ENCODE results near the gene CROCC2. TPM values are rescaled to one million over a fixed set of nuclear protein-coding genes. Genes with fewer than 3 reads are reported as not detected.

CROCC2 gene
- total RNA-seq, 1 experiment from 2014 or later, result 0.38 TPM

DNA sequence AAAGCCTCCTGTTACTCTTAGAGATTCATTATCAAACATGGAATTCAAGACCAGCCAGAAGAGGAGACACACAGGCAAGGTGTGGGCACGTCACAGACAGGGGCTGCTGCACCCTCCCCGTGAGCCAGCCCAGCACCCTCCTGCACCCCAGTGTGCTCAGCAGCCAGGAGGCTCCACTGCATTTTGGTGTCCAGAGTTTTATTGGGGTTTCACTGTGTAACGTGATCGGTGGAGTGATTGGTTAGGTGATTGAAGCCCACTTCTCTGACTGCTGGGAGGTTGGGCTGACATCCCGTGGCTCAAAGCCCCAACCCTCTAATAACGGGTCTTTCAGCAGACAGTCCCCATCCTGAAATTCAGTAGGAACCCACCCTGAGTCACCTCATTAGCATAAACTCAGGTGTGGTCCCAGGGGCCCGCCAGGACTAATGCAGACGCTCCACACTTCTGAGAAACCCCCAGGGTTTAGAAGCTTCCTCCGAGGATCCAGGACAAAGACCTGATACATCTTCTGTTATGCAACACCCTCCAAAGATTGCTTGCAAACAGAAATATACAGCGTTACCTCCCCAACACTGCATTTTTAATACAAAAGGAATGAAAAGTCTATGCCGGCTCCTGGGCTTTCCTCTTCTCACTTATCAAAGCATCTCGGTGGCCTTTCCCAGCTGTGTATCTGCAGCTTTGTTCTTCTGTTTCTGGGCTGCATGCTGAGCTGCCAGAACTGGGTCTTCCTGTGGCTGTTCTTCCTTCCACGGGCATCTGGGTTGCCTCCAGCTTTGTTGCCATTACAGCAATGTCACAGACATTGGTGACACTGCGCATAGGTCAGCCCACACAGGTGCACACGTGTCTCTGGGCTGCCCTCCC lies 48.5 kb downstream of the CROCC2 start:
- Histone ChIP-seq H3K4me3 (ENCODE audit: insufficient read depth, low read depth, low read length) (no peak overlapping the region), H3K27me3 (ENCODE audit: control insufficient read depth, insufficient read depth, low read length) (no peaks in the 10 kb centered on the region), H3K36me3 (replicated peaks; ENCODE audit: control insufficient read depth, insufficient read depth, low read length) (no peaks in the 10 kb centered on the region)
- DNase-seq, result peak; percentile 64

DNA sequence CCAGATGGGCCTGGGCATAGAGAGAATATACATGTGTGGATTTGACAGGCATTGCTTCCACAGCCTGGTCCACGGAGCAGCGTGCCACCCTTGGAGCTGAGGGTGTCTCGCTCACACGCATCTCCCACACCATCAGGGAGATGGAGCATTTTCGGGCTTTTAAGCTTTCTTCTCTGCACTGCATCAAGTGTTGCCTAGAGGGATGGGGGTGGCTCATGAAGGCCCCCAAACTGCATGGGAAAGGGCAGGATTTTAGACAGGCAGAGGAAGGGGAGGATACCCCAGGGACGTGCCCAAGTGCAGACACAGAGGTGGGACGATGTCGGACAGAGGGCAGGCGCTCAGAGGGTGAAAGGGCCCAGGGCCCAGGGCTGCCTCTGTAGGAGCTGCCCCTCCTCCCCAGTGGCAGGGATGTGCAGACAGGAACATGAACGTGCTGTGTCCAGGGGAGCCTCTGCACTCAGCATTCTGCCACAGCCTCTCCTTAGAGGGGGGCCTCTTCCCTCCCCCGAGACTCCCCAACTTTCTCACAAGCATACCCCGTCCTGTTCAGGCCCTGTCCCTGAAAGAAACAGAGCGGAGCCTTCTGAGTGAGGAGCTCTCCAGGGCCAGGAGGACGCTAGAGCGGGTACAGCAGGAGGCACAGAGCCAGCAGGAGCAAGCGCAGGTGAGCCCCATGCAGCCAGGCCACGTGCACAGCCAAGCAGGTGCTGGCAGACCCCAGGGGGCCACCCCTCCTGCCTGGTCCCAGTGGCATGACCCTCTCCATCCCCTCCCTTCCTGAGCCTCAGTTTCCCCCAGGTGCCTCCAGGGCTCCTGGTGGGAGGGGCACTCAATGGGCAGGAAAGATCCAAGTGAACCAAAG lies 49.4 kb downstream of the CROCC2 start:
- no peaks in the 10 kb centered on the region for H3K27me3 ChIP-seq (ENCODE audit: control insufficient read depth, insufficient read depth, low read length)
- no peak overlapping the region for H3K4me3 ChIP-seq (ENCODE audit: insufficient read depth, low read depth, low read length)
- DNase-seq, result peak; percentile 57
- no peaks in the 10 kb centered on the region for H3K36me3 ChIP-seq (replicated peaks; ENCODE audit: control insufficient read depth, insufficient read depth, low read length)

DNA sequence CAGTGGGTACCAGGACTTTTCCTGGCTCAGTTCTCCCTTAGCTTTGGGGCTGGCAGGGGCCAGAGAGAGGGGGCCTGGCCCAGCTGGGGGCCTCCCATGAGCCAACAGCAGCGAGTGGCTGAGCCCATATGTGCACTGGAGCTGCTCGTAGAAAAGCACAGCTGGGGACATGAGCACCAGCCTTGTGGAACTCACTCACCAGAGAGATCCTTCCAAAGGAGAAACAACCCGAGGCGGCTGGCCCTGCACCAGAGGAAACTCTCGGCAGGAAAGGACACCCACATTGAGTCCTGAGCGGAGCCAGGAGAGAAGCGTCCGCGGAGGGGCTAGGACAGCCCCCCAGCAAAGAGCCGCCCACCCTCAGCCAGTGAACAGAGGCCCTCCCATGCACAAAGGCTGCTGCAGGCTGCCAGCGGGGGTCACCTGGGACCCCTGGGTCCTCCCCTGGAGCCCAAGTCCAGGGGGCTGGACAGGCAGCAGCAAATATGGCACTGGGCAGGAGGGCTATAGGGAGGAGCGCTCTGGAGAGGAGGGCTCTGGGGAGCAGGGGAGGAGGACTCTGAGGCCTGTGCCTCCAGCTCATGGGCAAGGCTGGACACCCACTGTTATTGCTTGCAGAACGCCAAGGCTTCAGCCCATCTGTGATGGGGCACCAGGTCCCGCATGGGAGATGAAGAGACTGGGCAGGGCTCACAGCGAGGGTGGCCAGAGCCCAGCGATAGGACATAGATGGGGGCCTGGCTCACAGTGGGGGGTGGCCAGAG lies 50.2 kb downstream of the CROCC2 start:
- H3K4me3 ChIP-seq (ENCODE audit: insufficient read depth, low read depth, low read length), result no peak overlapping the region
- peak; percentile 57 for DNase-seq
- no peaks in the 10 kb centered on the region for H3K36me3 ChIP-seq (replicated peaks; ENCODE audit: control insufficient read depth, insufficient read depth, low read length)
- H3K27me3 ChIP-seq (ENCODE audit: control insufficient read depth, insufficient read depth, low read length), result no peaks in the 10 kb centered on the region

DNA sequence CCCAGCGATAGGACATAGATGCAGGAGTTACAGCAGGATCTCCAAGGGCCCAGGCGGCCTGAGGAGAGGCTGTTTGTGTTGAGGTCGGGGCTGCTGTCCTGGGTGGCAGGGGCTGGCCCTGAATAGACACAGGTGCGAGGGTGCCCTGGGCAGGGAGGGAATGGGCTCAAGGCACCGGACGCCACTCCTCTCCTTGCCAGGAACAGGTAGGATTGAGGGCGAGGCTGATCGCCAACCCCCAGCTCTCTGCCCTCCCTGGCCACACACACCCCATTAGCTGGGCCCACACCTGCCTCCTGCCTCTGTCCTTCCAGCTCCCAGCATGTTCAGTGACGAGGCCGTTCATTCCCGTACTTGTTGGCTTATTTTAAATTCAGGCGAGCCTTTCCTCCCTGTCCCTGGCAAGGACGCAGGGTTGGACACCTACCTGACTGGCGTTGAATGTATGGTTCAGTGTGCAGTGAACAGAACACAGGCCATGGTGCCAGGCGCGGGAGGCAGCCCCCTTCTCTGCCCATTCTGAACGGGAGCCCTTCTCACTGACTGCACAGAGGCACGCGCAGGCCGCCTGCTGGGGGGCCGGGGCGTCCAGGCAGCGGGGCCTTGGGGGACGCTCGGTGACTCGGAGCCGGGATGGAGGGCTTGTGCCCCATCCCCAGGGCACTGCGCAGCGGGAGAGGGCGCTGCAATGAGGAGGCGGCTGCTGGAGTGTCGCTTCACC lies 51.0 kb downstream of the CROCC2 start:
- Histone ChIP-seq H3K4me3 (ENCODE audit: insufficient read depth, low read depth, low read length) (no peak overlapping the region), H3K27me3 (ENCODE audit: control insufficient read depth, insufficient read depth, low read length) (no peaks in the 10 kb centered on the region), H3K36me3 (replicated peaks; ENCODE audit: control insufficient read depth, insufficient read depth, low read length) (no peaks in the 10 kb centered on the region)
- peak; percentile 62 for DNase-seq

DNA sequence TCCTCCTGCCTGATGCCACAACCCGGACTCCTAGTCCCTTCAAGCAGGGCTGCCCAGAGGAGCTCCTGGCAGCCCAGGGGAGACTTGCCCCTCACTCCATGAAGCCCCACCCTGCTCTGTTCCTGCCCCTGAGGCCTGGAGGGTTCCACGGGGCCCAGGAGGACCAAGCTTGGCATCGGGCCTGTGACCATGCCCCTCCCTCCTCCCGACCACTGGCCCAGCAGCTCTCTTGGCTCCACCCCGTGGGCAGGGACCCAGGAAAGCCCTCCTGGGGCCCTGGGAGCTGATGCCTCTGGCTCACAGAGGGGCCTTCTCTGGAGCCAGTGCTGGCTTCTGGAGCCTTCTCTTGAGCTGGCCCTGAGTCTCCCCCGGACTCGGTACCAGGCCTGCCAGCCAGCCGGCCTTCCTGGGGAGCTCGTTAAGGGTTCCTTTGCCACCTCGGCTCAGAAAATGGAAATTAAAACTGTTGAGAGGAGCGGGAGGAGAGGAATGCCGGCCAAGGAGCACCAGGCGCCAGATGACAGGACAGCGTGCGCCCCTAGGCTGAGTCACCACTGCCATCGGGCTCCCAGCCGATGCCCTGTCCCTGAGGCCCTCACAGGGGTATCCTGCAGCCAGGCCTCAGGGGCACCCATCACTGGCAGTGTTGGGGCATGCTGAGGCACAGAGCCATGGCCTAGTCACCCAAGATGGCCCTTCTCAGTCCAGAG lies 51.7 kb downstream of the CROCC2 start:
- peak; percentile 78 for DNase-seq
- H3K27me3 ChIP-seq (ENCODE audit: control insufficient read depth, insufficient read depth, low read length), result no peaks in the 10 kb centered on the region
- no peaks in the 10 kb centered on the region for H3K36me3 ChIP-seq (replicated peaks; ENCODE audit: control insufficient read depth, insufficient read depth, low read length)
- H3K4me3 ChIP-seq (ENCODE audit: insufficient read depth, low read depth, low read length), result no peak overlapping the region

DNA sequence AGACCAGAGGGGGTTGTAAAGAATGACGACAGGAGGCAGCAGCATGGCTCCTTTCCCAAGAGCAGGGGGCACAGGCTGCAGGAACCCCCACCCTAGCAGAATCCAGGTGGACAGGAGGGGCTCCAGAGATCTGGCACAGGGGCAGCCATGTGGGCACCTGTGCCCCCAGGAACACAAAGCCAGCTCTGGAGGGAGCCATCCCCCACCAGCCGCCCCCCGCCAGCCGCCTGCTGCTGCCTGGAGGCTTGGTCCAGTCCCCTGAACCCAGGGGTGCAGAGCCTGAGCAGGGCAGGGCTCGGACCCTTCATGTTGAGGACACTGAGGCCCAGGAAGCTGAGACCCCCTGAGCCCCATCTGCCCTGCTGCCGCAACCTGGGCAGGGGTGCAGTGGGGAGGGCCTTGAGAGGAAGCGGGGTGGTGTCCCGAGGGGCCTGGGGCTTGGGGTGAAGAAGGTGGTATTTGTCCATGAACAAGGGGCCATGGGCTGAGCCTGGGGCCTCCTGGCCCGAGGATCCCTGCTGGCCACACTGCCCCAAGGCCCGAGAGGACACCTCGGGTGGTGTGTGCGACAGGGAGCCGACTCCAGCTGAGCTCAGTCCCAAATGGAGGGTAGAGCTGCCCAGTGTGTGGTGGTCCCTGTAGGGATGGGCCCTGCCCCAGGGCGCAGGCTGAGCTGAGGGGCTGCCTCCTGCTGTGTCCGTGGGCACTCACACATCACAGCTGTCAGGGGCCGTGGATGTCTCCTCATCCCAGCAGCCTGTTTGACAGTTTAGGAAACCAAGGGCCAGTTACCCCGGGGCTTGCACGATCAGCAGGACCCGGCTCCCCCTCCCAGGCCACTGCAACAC lies 52.5 kb downstream of the CROCC2 start:
- no peak overlapping the region for H3K4me3 ChIP-seq (ENCODE audit: insufficient read depth, low read depth, low read length)
- DNase-seq, result peak; percentile 61
- H3K27me3 ChIP-seq (ENCODE audit: control insufficient read depth, insufficient read depth, low read length), result no peaks in the 10 kb centered on the region
- no peaks in the 10 kb centered on the region for H3K36me3 ChIP-seq (replicated peaks; ENCODE audit: control insufficient read depth, insufficient read depth, low read length)

DNA sequence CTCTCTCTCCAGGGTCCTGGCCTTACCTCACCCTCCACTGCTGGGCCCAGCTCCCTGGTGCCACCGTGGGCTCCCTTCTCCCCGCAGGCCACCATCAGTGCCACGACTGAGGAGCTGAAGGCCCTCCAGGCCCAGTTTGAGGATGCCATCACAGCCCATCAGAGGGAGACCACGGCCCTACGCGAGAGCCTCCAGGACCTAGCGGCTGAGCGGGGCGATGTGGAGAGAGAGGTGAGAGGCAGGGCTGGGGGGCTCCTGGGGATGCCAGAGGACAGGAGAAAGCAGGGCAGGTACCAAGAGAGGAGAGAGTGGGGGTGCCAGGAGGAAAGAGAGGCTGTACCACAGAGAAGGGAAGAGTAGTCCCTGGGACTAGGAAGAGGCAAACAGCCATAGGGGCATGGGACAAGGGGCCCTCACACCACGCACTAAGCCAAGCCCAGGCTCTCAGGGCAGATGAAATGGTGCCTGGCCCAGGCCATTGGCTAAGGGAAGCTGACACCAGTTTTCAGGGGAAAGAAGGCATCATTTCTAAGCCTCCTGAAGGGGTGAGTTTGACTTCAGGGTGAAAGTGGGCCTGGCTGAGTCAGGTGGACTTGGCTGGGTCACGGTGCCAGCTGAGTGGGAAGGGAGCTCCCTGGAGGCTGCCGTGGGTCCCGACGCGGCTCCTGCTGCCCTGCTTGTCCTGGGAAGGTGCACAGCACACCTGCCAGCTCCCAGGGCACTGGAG lies 53.2 kb downstream of the CROCC2 start:
- Histone ChIP-seq H3K27me3 (ENCODE audit: control insufficient read depth, insufficient read depth, low read length) (no peaks in the 10 kb centered on the region), H3K4me3 (ENCODE audit: insufficient read depth, low read depth, low read length) (no peak overlapping the region), H3K36me3 (replicated peaks; ENCODE audit: control insufficient read depth, insufficient read depth, low read length) (no peaks in the 10 kb centered on the region)
- peak; percentile 59 for DNase-seq

DNA sequence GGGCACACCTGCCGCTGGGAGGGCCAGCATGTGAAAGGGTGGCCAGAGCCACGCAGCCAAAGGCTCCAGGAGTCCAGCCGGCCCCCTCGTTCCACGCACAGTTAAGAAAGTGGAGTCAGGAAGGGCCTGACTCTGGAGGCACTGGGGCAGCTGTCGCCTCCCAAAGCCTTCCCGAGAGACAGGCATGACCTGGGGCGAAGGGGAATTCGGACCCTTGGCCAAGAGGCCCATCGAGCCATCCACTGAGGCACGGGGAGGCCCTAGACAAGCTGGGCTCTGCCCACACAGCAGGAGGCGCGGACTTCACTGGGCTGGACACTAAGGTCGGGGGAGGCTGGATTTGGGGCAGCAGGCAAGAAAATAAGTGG lies 53.8 kb downstream of the CROCC2 start:
- H3K4me3 ChIP-seq (ENCODE audit: insufficient read depth, low read depth, low read length), result no peak overlapping the region
- DNase-seq, result peak; percentile 59
- no peaks in the 10 kb centered on the region for H3K27me3 ChIP-seq (ENCODE audit: control insufficient read depth, insufficient read depth, low read length)
- H3K36me3 ChIP-seq (replicated peaks; ENCODE audit: control insufficient read depth, insufficient read depth, low read length), result no peaks in the 10 kb centered on the region

DNA sequence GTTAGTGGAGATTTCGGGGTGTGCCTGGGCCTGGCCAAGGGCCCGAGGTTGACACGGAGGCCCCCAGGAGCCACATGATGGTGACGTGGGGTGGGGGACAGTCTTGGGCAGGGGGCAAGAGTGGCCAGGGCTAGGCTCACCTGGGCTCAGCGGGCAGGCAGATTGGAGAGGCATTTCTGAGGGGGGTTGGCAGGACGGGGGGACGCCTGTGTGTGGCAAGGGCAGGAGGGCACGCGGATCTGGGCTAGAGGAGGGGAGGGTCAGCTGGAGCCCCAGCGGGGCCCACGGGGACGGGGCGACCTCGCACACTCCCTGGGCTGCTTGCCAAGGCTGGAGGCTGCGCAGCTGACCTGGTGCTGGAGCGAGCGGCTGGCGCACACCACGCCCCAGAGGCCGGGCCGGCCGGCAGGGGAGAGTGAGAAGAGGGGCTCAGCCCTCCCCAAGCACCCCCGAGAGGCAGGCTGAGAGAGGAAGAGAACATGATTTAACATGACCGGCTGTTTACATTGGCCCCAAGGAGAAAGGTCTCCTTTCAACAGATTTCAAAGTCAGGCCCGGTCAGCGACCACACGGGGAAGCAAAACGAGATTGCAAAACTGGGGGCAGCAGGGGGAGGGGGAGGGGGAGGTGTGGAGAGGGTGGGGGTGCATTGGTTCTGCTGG lies 54.3 kb downstream of the CROCC2 start:
- H3K4me3 ChIP-seq (ENCODE audit: insufficient read depth, low read depth, low read length), result no peak overlapping the region
- peak; percentile 79 for DNase-seq
- H3K36me3 ChIP-seq (replicated peaks; ENCODE audit: control insufficient read depth, insufficient read depth, low read length), result no peaks in the 10 kb centered on the region
- H3K27me3 ChIP-seq (ENCODE audit: control insufficient read depth, insufficient read depth, low read length), result no peaks in the 10 kb centered on the region

DNA sequence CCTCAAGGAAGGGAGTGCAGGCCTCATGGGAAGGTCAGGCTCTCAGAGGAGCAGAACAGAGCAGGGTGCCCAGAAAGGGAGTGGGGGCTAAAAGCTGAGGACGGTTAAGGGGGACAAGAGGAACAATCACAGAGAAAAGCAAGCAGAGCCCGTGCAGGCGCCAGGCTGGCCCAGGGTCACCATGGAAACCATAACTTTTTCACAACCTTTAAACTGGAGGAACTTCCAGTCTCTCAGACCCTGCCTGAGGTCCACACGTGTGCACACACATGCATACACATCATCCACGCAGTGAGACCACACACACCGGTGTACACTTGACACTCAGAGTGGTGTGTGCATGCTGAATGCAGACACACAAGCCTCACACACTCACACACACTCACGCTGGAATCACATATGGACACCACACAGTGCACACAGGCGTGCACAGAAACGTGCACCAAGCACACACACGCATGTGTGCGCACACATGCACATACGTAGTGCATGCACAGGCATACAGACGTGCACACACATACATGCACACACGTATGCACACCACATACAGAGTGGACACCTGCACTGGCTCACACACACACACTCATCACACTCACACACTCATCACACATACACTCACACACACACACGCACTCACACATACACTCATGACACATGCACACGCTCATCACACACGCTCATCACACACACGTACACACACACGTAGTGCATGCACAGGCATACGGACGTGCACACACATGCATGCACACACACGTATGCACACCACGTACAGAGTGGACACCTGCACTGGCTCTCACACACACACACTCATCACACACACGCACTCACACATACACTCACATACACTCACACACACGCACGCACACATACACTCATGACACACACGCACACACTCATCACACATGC lies 55.1 kb downstream of the CROCC2 start:
- Histone ChIP-seq H3K36me3 (replicated peaks; ENCODE audit: control insufficient read depth, insufficient read depth, low read length) (no peaks in the 10 kb centered on the region), H3K27me3 (ENCODE audit: control insufficient read depth, insufficient read depth, low read length) (no peaks in the 10 kb centered on the region), H3K4me3 (ENCODE audit: insufficient read depth, low read depth, low read length) (no peak overlapping the region)
- no peak for DNase-seq

DNA sequence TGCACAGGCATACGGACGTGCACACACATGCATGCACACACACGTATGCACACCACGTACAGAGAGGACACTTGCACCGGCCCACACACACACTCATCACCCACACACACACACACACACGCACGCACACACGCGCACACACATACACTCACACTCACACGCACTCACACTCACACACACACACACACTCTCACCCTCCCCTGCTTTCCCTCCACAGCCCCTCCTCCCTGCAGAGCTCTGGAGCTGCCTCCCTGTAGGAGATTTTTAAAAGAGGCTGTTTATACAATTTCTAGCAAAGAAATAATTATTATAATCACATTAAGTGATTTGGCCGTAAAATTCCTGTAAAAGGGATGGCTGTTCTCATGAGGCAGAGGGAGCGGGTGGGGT lies 55.8 kb downstream of the CROCC2 start:
- no peak for DNase-seq

More for the DNA sequence above, 55.8 kb downstream of the CROCC2 start:
- H3K36me3 ChIP-seq (replicated peaks; ENCODE audit: control insufficient read depth, insufficient read depth, low read length), result no peaks in the 10 kb centered on the region
- H3K27me3 ChIP-seq (ENCODE audit: control insufficient read depth, insufficient read depth, low read length), result no peaks in the 10 kb centered on the region
- no peak overlapping the region for H3K4me3 ChIP-seq (ENCODE audit: insufficient read depth, low read depth, low read length)
